ENCODE results near the gene LAMA2. TPM values are rescaled to one million over a fixed set of nuclear protein-coding genes. Genes with fewer than 3 reads are reported as not detected.

The LAMA2 gene
- total RNA-seq, 1 donor from 2014 or later: 1.9 TPM

DNA sequence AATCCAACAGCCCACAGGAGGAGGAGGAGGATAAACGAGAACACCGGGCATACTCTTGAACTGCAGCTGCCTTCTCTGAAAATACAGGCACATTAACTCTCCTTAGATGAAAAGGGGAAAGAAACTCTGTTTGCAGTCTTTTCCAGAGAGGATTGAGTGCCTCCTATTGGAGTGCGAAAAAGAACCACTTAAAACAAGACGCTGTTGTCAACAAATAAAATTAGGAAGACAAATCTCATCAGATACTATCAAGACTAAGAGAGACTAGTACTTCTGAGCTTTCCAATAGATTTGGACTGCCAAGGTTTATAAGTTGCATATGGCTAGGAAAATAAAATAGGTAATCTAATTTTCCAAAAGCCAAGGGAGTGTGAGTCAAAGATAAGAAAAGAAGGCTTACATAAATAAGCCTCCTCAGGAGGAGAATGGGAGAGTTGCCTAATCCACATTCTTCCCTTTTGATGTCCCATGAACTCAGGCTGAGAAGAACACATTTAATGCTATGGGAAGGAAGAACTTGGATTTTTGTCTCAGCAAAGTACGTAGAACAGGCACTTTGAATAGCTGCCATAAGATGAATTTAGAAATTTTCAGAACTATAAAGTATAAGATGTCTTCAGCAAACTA, 672.4 kb downstream of the LAMA2 start:
- Mint-ChIP-seq H3K4me3 (ENCODE audit: unreplicated experiment) (no peak overlapping the region), H3K27ac (ENCODE audit: unreplicated experiment) (no peak overlapping the region), H3K4me1 (ENCODE audit: low read depth) (no peaks in the 10 kb centered on the region), H3K36me3 (ENCODE audit: low read depth) (peaks cover 2% of the 10 kb centered on the region), H3K27me3 (ENCODE audit: low read depth) (no peaks in the 10 kb centered on the region), H3K9me3 (ENCODE audit: low read depth) (no peaks in the 10 kb centered on the region)
- no peak for DNase-seq (ENCODE audit: low spot score)
- TF ChIP-seq, protein P1, sequence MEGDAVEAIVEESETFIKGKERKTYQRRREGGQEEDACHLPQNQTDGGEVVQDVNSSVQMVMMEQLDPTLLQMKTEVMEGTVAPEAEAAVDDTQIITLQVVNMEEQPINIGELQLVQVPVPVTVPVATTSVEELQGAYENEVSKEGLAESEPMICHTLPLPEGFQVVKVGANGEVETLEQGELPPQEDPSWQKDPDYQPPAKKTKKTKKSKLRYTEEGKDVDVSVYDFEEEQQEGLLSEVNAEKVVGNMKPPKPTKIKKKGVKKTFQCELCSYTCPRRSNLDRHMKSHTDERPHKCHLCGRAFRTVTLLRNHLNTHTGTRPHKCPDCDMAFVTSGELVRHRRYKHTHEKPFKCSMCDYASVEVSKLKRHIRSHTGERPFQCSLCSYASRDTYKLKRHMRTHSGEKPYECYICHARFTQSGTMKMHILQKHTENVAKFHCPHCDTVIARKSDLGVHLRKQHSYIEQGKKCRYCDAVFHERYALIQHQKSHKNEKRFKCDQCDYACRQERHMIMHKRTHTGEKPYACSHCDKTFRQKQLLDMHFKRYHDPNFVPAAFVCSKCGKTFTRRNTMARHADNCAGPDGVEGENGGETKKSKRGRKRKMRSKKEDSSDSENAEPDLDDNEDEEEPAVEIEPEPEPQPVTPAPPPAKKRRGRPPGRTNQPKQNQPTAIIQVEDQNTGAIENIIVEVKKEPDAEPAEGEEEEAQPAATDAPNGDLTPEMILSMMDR (IDR thresholded peaks at IDR 0.05): no peak

DNA sequence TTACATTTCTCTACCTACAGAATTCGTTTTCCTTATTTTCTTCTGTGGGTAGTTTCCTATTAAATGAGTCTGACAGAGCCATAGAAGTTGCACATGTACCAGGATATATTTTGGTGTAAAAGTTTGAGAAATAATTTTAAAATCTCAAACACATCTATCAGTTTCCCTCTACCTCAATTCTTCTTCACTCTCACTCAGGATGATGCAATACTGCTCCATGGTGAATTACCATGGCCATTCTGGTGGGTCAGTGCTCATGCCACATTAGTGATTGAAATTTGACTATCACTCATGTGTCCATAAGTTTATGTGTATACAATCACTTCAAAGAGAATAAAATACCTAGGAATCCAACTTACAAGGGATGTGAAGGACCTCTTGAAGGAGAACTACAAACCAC, 675.3 kb downstream of the LAMA2 start:
- H3K4me1 Mint-ChIP-seq (ENCODE audit: low read depth): no peaks in the 10 kb centered on the region
- H3K27ac Mint-ChIP-seq (ENCODE audit: unreplicated experiment): no peak overlapping the region
- H3K36me3 Mint-ChIP-seq (ENCODE audit: low read depth): no peaks in the 10 kb centered on the region
- DNase-seq (ENCODE audit: low spot score): no peak
- TF ChIP-seq, protein P1 (IDR thresholded peaks at IDR 0.05): no peak
- no peaks in the 10 kb centered on the region for H3K27me3 Mint-ChIP-seq (ENCODE audit: low read depth)
- no peaks in the 10 kb centered on the region for H3K9me3 Mint-ChIP-seq (ENCODE audit: low read depth)
- no peak overlapping the region for H3K4me3 Mint-ChIP-seq (ENCODE audit: unreplicated experiment)

DNA sequence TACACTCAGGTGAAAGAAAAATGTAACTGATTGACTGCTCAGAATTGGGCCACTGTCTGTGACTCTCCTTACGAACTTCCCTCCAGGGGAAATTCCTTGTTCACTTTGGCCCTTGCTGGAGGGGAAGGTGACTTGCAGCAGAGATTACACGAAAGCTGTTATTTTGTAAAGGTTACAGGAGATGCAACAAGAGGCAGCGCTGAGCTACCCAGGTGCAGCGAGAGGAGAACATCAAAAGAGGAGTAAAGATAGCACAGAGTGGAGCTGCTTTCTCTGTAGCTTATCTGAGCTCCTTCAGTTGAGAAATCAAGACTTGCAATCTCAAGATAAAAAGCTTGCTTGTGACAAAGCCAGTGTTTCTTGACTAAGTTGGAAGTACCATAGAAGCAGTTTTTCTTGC, 682.4 kb downstream of the LAMA2 start:
- Mint-ChIP-seq H3K36me3 (ENCODE audit: low read depth) (peaks cover 2% of the 10 kb centered on the region), H3K4me3 (ENCODE audit: unreplicated experiment) (no peak overlapping the region), H3K4me1 (ENCODE audit: low read depth) (no peaks in the 10 kb centered on the region), H3K9me3 (ENCODE audit: low read depth) (no peaks in the 10 kb centered on the region), H3K27ac (ENCODE audit: unreplicated experiment) (no peak overlapping the region), H3K27me3 (ENCODE audit: low read depth) (no peaks in the 10 kb centered on the region)
- TF ChIP-seq, protein P1 (IDR thresholded peaks at IDR 0.05): no peak
- DNase-seq (ENCODE audit: low spot score): no peak

DNA sequence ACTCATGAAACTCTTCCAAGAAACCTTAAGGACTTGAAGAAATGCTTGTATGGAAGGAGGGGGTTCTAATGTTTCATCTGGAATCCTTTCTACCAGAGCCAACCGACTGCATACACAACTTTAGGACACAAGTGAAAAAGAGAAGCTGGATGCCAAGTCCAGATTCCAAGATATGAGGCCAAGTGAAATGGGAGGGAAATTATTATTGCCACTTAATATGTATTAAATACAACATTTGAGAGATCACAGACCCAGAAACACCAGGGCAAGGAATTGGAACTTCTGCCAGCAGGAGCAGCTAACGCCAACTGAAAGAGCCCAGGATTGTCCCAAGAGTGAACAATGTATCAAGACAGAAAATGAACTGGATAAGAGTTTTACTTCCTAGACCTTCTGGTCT, 682.9 kb downstream of the LAMA2 start:
- H3K27me3 Mint-ChIP-seq (ENCODE audit: low read depth): no peaks in the 10 kb centered on the region
- TF ChIP-seq, protein P1 (IDR thresholded peaks at IDR 0.05): no peak
- no peaks in the 10 kb centered on the region for H3K9me3 Mint-ChIP-seq (ENCODE audit: low read depth)

More for the DNA sequence above, 682.9 kb downstream of the LAMA2 start:
- H3K36me3 Mint-ChIP-seq (ENCODE audit: low read depth): peaks cover 6% of the 10 kb centered on the region
- no peaks in the 10 kb centered on the region for H3K4me1 Mint-ChIP-seq (ENCODE audit: low read depth)
- no peak overlapping the region for H3K4me3 Mint-ChIP-seq (ENCODE audit: unreplicated experiment)
- no peak for DNase-seq (ENCODE audit: low spot score)
- H3K27ac Mint-ChIP-seq (ENCODE audit: unreplicated experiment): no peak overlapping the region

Data from chondrocyte (in vitro differentiated cells).